ENCODE results near the gene CMTM4.
"Not testable (repeated sequence)": the region's sequence is repeated elsewhere in the genome, so short reads cannot be mapped to it uniquely, and the experiment has no call there.

The CMTM4 gene

DNA sequence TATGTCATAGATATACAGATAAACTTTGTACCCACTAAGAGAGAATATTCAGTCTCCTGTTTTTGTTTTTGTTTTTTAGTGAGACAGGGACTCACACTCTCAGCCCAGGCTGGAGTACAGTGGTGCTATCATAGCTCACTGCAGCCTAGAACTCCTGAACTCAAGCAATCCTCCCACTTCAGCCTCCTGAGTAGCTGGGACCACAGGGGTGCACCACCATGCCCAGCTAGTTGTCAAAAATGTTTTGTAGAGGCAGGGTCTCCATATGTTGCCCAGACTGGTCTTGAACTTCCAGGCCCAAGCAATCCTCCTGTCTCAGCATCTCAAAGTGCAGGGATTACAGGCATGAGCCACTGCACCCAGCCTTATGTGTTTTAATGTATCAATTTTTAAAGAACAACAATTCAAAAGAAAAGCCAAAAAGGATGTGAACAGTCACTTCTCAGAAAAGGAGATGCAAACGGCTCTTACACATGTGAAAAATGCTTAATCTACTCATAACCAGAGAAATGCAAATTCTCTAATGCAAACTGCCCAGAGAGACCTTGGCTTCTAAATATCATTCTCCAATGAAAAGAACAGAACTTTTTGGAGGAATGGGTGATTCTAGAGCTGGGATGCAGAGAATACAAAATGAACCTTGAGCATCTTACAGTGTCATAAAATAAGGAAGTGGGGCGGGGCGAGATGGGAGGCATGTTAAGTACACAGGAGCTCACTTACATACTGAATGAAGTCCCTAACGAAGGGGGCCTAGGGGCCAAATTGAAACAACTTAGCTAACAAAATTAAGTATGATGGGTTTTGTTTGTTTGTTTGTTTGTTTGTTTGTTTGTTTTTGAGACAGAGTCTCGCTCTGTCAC is 99.3 kb downstream of the CMTM4 start:
- Histone ChIP-seq H3K36me3 (ENCODE audit: low read depth) (no peaks in the 10 kb centered on the region), H3K4me3 (ENCODE audit: severe bottlenecking) (no peak overlapping the region), H3K4me1 (ENCODE audit: insufficient read depth, poor library complexity, severe bottlenecking) (no peaks in the 10 kb centered on the region), H3K9me3 (ENCODE audit: severe bottlenecking) (no peaks in the 10 kb centered on the region), H3K27ac (ENCODE audit: poor library complexity, severe bottlenecking) (no peak overlapping the region), H3K27me3 (ENCODE audit: insufficient read depth, poor library complexity, severe bottlenecking) (no peaks in the 10 kb centered on the region)
- ATAC-seq (ENCODE audit: low read depth) = no peak
- no peak for DNase-seq (ENCODE audit: low spot score)
- TF ChIP-seq, protein P1, sequence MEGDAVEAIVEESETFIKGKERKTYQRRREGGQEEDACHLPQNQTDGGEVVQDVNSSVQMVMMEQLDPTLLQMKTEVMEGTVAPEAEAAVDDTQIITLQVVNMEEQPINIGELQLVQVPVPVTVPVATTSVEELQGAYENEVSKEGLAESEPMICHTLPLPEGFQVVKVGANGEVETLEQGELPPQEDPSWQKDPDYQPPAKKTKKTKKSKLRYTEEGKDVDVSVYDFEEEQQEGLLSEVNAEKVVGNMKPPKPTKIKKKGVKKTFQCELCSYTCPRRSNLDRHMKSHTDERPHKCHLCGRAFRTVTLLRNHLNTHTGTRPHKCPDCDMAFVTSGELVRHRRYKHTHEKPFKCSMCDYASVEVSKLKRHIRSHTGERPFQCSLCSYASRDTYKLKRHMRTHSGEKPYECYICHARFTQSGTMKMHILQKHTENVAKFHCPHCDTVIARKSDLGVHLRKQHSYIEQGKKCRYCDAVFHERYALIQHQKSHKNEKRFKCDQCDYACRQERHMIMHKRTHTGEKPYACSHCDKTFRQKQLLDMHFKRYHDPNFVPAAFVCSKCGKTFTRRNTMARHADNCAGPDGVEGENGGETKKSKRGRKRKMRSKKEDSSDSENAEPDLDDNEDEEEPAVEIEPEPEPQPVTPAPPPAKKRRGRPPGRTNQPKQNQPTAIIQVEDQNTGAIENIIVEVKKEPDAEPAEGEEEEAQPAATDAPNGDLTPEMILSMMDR (IDR thresholded peaks at IDR 0.05; ENCODE audit: poor library complexity, severe bottlenecking) = no peak

DNA sequence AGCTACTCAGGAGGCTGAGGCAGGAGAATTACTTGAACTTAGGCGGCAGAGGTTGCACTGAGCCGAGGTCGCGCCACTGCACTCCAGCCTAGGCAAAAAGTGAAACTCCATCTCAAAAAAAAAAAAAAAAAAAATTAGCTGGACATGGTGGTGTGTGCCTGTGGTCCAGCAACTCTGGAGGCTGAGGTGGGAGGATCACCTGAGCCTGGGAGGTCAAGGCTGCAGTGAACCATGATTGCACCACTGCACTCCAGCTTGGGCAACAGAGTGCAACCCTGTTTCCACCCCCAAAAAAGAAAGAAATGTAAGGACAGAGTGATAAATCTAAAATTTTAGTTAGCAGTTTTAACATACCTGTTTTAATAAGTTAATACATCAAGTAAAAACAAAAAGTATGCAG is 100.0 kb downstream of the CMTM4 start:
- H3K9me3 ChIP-seq (ENCODE audit: severe bottlenecking); H3K4me3 ChIP-seq (ENCODE audit: severe bottlenecking); H3K36me3 ChIP-seq (ENCODE audit: low read depth); H3K27me3 ChIP-seq (ENCODE audit: insufficient read depth, poor library complexity, severe bottlenecking); ATAC-seq (ENCODE audit: low read depth); H3K27ac ChIP-seq (ENCODE audit: poor library complexity, severe bottlenecking); DNase-seq (ENCODE audit: low spot score); H3K4me1 ChIP-seq (ENCODE audit: insufficient read depth, poor library complexity, severe bottlenecking): not testable (repeated sequence)

DNA sequence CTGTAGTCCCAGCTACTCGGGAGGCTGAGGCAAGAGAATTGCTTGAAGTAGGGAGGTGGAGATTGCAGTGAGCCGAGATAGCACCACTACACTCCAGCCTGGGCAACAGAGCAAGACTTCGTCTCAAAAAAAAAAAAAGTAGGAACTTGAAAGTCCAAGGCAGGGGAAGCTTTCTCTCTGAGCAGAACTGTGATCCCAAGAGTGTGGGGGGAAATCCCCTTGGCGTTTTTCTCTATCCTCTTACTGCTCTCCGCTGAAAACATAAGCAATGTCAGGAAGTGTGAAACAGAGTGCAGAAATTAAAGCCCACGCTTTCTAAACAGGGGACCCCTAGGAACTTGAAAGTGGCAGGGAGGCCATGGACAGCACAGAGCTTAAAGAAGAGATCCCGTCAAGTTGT is 101.8 kb downstream of the CMTM4 start:
- DNase-seq (ENCODE audit: low spot score) (no peak), ATAC-seq (ENCODE audit: low read depth) (no peak)
- Histone ChIP-seq H3K4me1 (ENCODE audit: insufficient read depth, poor library complexity, severe bottlenecking) (no peaks in the 10 kb centered on the region), H3K27me3 (ENCODE audit: insufficient read depth, poor library complexity, severe bottlenecking) (no peaks in the 10 kb centered on the region), H3K36me3 (ENCODE audit: low read depth) (no peaks in the 10 kb centered on the region), H3K9me3 (ENCODE audit: severe bottlenecking) (no peaks in the 10 kb centered on the region), H3K4me3 (ENCODE audit: severe bottlenecking) (no peak overlapping the region), H3K27ac (ENCODE audit: poor library complexity, severe bottlenecking) (no peak overlapping the region)
- TF ChIP-seq, protein P1 (IDR thresholded peaks at IDR 0.05; ENCODE audit: poor library complexity, severe bottlenecking) = no peak

DNA sequence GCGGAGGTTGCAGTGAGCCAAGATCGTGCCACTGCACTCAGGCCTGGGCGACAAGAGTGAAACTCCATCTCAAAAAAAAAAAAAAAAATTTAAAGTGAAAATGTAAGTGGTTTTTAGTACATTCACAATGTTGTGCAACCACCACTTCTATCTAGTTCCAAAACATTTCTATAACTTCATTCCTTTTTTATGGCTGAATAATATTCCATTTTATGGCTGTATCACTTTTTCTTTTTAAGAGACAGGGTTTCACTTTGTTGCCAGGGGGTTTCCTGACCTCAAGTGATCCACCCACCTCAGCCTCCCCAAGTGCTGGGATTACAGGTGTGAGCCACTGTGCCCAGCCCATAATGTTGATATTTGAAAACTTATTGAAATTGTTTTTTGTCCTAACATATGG is 103.7 kb downstream of the CMTM4 start:
- Histone ChIP-seq H3K4me3 (ENCODE audit: severe bottlenecking) (no peak overlapping the region), H3K27ac (ENCODE audit: poor library complexity, severe bottlenecking) (no peak overlapping the region), H3K36me3 (ENCODE audit: low read depth) (no peaks in the 10 kb centered on the region), H3K27me3 (ENCODE audit: insufficient read depth, poor library complexity, severe bottlenecking) (no peaks in the 10 kb centered on the region), H3K9me3 (ENCODE audit: severe bottlenecking) (no peaks in the 10 kb centered on the region), H3K4me1 (ENCODE audit: insufficient read depth, poor library complexity, severe bottlenecking) (no peaks in the 10 kb centered on the region)
- DNase-seq (ENCODE audit: low spot score) = no peak
- TF ChIP-seq, protein P1 (IDR thresholded peaks at IDR 0.05; ENCODE audit: poor library complexity, severe bottlenecking) = no peak
- ATAC-seq (ENCODE audit: low read depth) = no peak

DNA sequence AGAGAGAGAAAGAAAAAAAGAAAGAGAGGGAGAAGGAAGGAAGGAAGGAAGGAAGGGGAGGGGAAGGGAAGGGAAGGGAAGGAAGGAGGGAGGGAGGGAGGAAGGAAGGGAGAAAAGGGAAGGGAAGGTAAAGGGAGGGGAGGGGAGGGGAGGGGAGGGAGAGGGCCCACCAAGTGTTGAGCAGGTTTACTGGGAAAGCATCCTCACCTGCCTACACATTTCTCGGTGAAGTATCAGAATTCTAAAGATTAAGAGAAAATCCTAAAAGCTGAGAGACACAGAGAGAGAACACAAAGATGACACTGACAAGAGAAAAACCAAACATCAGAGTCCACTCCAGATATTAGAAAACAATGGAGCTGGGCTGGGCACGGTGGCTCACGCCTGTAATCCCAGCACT is 104.3 kb downstream of the CMTM4 start:
- TF ChIP-seq, protein P1 (IDR thresholded peaks at IDR 0.05; ENCODE audit: poor library complexity, severe bottlenecking) = no peak
- no peak overlapping the region for H3K4me3 ChIP-seq (ENCODE audit: severe bottlenecking)
- no peaks in the 10 kb centered on the region for H3K4me1 ChIP-seq (ENCODE audit: insufficient read depth, poor library complexity, severe bottlenecking)
- DNase-seq (ENCODE audit: low spot score) = no peak
- no peak overlapping the region for H3K27ac ChIP-seq (ENCODE audit: poor library complexity, severe bottlenecking)
- H3K9me3 ChIP-seq (ENCODE audit: severe bottlenecking) = no peaks in the 10 kb centered on the region
- no peak for ATAC-seq (ENCODE audit: low read depth)
- no peaks in the 10 kb centered on the region for H3K27me3 ChIP-seq (ENCODE audit: insufficient read depth, poor library complexity, severe bottlenecking)
- H3K36me3 ChIP-seq (ENCODE audit: low read depth) = no peaks in the 10 kb centered on the region

All from RWPE2 (cell line).